ENCODE results near the gene SLC2A13.

The SLC2A13 gene

DNA sequence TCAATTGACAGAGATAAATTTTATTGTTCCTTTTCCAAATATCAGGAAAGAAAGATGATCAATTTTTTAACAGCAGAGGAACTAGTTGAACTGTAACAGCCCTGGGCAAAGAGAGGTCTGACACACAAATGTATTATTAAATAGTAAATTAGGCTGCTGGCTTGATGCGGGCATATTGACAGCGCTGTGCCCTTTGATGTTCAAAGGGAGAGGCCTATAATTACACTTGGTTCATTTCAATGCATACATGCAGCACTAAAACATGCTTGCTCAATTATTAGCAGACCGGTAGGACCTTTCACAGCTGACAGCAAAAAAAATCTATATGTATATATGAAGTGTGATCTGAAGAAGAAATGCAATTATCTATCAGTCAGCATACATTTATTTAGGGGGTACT is 219.8 kb downstream of the SLC2A13 start:
- no peaks in the 10 kb centered on the region for H3K36me3 ChIP-seq (ENCODE audit: control insufficient read depth in 2 of 2, insufficient read depth in 1 of 2, low read length in 2 of 2)
- no peak overlapping the region for H3K27ac ChIP-seq (ENCODE audit: extremely low read depth, low read depth, low read length)
- H3K9me3 ChIP-seq (ENCODE audit: control insufficient read depth, insufficient read depth, low read depth, low read length), result no peaks in the 10 kb centered on the region
- no peak overlapping the region for H3K4me3 ChIP-seq (ENCODE audit: low read depth, low read length)
- no peaks in the 10 kb centered on the region for H3K4me1 ChIP-seq (ENCODE audit: control insufficient read depth, insufficient read depth, low read length)
- POLR2A ChIA-PET, result no interaction called here
- CTCF ChIA-PET, result interaction anchor here (0.6 kb wide), 1 partner anchor 10 kb away, joined by 3 read pairs; no protein-coding TSS in a partner anchor
- TF ChIP-seq ZEB2 (tag by site-specific recombination; IDR thresholded peaks at IDR 0.05) (no peak), HOXC10 (CRISPR knock-in tag; IDR thresholded peaks at IDR 0.05) (no peak), ZNF768 (tag by site-specific recombination; IDR thresholded peaks at IDR 0.05) (no peak), ZNF157 (tag by site-specific recombination; IDR thresholded peaks at IDR 0.05) (no peak), HOXA7 (CRISPR knock-in tag; IDR thresholded peaks at IDR 0.05; ENCODE audit: borderline replicate concordance) (no peak), ZNF843 (tag by site-specific recombination; IDR thresholded peaks at IDR 0.05) (no peak), KLF8 (tag by site-specific recombination; IDR thresholded peaks at IDR 0.05) (no peak), IKZF3 (tag by site-specific recombination; IDR thresholded peaks at IDR 0.05) (no peak), ZXDB (tag by site-specific recombination; IDR thresholded peaks at IDR 0.05) (no peak), EGR2 (tag by site-specific recombination; IDR thresholded peaks at IDR 0.05; ENCODE audit: low read depth) (no peak)
- TF ChIP-seq, protein P1, sequence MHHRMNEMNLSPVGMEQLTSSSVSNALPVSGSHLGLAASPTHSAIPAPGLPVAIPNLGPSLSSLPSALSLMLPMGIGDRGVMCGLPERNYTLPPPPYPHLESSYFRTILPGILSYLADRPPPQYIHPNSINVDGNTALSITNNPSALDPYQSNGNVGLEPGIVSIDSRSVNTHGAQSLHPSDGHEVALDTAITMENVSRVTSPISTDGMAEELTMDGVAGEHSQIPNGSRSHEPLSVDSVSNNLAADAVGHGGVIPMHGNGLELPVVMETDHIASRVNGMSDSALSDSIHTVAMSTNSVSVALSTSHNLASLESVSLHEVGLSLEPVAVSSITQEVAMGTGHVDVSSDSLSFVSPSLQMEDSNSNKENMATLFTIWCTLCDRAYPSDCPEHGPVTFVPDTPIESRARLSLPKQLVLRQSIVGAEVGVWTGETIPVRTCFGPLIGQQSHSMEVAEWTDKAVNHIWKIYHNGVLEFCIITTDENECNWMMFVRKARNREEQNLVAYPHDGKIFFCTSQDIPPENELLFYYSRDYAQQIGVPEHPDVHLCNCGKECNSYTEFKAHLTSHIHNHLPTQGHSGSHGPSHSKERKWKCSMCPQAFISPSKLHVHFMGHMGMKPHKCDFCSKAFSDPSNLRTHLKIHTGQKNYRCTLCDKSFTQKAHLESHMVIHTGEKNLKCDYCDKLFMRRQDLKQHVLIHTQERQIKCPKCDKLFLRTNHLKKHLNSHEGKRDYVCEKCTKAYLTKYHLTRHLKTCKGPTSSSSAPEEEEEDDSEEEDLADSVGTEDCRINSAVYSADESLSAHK (tag by site-specific recombination; IDR thresholded peaks at IDR 0.05), result no peak

DNA sequence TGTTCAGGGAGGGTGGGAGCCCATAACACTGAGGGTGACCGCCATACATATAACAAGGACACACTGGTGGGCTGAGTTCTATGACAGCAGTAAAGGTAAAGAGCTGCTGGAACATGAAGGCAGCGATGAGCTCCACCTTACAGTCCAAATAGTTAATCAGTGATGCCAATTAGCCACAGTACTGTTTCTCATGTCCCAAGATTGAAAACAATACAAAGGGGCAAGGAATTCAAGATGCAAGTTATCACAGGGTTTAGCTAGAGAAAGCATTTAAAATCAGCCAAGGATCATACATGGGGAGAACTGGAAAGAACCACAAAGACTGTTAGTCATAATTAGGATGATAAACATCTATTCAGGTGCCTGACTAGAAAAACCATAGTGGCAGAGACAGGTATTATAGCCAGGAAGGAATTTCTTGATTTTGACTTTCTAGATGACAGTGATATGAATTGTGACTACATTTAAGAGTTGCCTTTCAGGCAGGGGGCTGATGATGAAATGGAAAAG is 221.2 kb downstream of the SLC2A13 start:
- TF ChIP-seq ZNF292 (tag by site-specific recombination; IDR thresholded peaks at IDR 0.05; ENCODE audit: borderline replicate concordance, low read depth) (no peak), ZNF248 (tag by site-specific recombination; IDR thresholded peaks at IDR 0.05) (no peak), SALL2 (tag by site-specific recombination; IDR thresholded peaks at IDR 0.05; ENCODE audit: borderline replicate concordance) (no peak), FEZF1 (tag by site-specific recombination; IDR thresholded peaks at IDR 0.05) (no peak), ZFP69B (tag by site-specific recombination; IDR thresholded peaks at IDR 0.05) (no peak), HOXC10 (CRISPR knock-in tag; IDR thresholded peaks at IDR 0.05) (no peak), ZNF585B (tag by site-specific recombination; IDR thresholded peaks at IDR 0.05) (no peak), KLF10 (tag by site-specific recombination; IDR thresholded peaks at IDR 0.05) (no peak), ZNF677 (tag by site-specific recombination; IDR thresholded peaks at IDR 0.05) (no peak), ZNF211 (tag by site-specific recombination; IDR thresholded peaks at IDR 0.05; ENCODE audit: low read depth) (no peak), EGR2 (tag by site-specific recombination; IDR thresholded peaks at IDR 0.05; ENCODE audit: low read depth) (no peak)
- Histone ChIP-seq H3K4me1 (ENCODE audit: control insufficient read depth, insufficient read depth, low read length) (no peaks in the 10 kb centered on the region), H3K9me3 (ENCODE audit: control insufficient read depth, insufficient read depth, low read depth, low read length) (no peaks in the 10 kb centered on the region), H3K36me3 (ENCODE audit: control insufficient read depth in 2 of 2, insufficient read depth in 1 of 2, low read length in 2 of 2) (no peaks in the 10 kb centered on the region), H3K4me3 (ENCODE audit: low read depth, low read length) (no peak overlapping the region), H3K27ac (ENCODE audit: extremely low read depth, low read depth, low read length) (no peak overlapping the region)
- CTCF ChIA-PET, result no interaction called here
- POLR2A ChIA-PET, result no interaction called here

DNA sequence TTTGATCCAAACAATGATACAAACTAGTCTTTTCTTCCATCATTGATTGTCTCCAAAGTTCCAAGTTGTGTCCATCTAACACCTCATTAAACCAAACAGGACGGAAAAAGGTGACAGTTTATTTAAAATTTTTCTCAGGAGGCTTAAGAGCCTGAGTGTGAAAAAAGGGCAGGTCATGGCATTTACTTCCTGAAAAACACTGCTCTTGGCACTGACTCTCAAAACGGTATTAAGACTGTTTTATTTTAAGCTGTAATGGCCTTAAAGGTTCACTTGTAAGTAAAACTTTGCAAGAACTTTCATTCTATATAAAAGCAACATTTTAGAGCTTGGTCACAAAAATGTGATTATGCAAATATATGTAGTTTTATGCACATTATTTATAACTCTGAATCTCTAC is 222.5 kb downstream of the SLC2A13 start:
- TF ChIP-seq GLI4 (tag by site-specific recombination; IDR thresholded peaks at IDR 0.05) (no peak), ZNF580 (tag by site-specific recombination; IDR thresholded peaks at IDR 0.05) (no peak), ZNF768 (tag by site-specific recombination; IDR thresholded peaks at IDR 0.05) (no peak), ZNF561 (tag by site-specific recombination; IDR thresholded peaks at IDR 0.05; ENCODE audit: borderline replicate concordance) (no peak), YY1 (tag by site-specific recombination; IDR thresholded peaks at IDR 0.05) (no peak), ZNF350 (tag by site-specific recombination; IDR thresholded peaks at IDR 0.05) (no peak)
- TF ChIP-seq, protein P2, sequence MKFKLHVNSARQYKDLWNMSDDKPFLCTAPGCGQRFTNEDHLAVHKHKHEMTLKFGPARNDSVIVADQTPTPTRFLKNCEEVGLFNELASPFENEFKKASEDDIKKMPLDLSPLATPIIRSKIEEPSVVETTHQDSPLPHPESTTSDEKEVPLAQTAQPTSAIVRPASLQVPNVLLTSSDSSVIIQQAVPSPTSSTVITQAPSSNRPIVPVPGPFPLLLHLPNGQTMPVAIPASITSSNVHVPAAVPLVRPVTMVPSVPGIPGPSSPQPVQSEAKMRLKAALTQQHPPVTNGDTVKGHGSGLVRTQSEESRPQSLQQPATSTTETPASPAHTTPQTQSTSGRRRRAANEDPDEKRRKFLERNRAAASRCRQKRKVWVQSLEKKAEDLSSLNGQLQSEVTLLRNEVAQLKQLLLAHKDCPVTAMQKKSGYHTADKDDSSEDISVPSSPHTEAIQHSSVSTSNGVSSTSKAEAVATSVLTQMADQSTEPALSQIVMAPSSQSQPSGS (tag by site-specific recombination; IDR thresholded peaks at IDR 0.05; ENCODE audit: low read depth), result no peak
- ChIA-PET POLR2A (no interaction called here), CTCF (no interaction called here)

More for the DNA sequence above, 222.5 kb downstream of the SLC2A13 start:
- no peak overlapping the region for H3K27ac ChIP-seq (ENCODE audit: extremely low read depth, low read depth, low read length)
- H3K4me3 ChIP-seq (ENCODE audit: low read depth, low read length), result no peak overlapping the region
- H3K36me3 ChIP-seq (ENCODE audit: control insufficient read depth in 2 of 2, insufficient read depth in 1 of 2, low read length in 2 of 2), result no peaks in the 10 kb centered on the region
- no peaks in the 10 kb centered on the region for H3K4me1 ChIP-seq (ENCODE audit: control insufficient read depth, insufficient read depth, low read length)
- H3K9me3 ChIP-seq (ENCODE audit: control insufficient read depth, insufficient read depth, low read depth, low read length), result no peaks in the 10 kb centered on the region

All from HEK293 (cell line).